Glomerular endothelial cell (primary cell): ENCODE data around the gene SHF. TPM values are rescaled to one million over a fixed set of nuclear protein-coding genes. Genes with fewer than 3 reads are reported as not detected.
"Not testable (repeated sequence)": the region's sequence is repeated elsewhere in the genome, so short reads cannot be mapped to it uniquely, and the experiment has no call there.

Source experiments
- DNase-seq: peaks from one replicate; pipeline ENCODE4 v3.0.0-alpha.2; 2011; ENCODE audit warnings: low read depth, low spot score; ENCODE audit errors: extremely low read depth
- total RNA-seq: library from RNA; depleted of rRNA; stranded (reverse); fragments of >200 nt; gene quantifications from 2 replicates; pipeline ENCODE4 v1.2.3, GENCODE V29; 2015

Gene SHF
- total RNA-seq, 1 donor from 2014 or later = 1.9 TPM

- DNase-seq = no peak
Measured at GRCh38 chr15:45148076-45149059, 39.4 kb downstream of the SHF start.

DNA sequence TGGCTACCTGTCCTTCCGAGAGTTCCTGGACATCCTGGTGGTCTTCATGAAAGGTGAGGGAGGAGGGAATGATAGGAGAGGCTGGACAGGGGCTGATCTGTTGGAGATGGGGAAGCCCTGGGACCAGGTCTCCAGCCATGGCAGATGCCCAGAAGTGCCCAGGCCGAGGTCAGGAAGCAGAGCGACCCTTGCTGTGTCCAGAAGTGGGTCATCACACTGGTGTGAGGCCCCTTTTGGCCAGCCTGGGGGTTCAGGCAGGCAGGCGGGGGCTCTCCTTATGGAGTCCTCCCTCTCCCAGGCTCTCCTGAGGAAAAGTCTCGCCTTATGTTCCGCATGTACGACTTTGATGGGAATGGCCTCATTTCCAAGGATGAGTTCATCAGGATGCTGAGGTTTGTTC, 40.2 kb downstream of the SHF start:
- no peak for DNase-seq

- no peak for DNase-seq
Measured at GRCh38 chr15:45146405-45146804, 41.4 kb downstream of the SHF start.

- DNase-seq = no peak
Measured at GRCh38 chr15:45144775-45145174, 43.0 kb downstream of the SHF start.

- DNase-seq = no peak
Measured at GRCh38 chr15:45143946-45144345, 43.8 kb downstream of the SHF start.

- no peak for DNase-seq
Measured at GRCh38 chr15:45143056-45143455, 44.7 kb downstream of the SHF start.

- no peak for DNase-seq
Measured at GRCh38 chr15:45141386-45141785, 46.4 kb downstream of the SHF start.

DNA sequence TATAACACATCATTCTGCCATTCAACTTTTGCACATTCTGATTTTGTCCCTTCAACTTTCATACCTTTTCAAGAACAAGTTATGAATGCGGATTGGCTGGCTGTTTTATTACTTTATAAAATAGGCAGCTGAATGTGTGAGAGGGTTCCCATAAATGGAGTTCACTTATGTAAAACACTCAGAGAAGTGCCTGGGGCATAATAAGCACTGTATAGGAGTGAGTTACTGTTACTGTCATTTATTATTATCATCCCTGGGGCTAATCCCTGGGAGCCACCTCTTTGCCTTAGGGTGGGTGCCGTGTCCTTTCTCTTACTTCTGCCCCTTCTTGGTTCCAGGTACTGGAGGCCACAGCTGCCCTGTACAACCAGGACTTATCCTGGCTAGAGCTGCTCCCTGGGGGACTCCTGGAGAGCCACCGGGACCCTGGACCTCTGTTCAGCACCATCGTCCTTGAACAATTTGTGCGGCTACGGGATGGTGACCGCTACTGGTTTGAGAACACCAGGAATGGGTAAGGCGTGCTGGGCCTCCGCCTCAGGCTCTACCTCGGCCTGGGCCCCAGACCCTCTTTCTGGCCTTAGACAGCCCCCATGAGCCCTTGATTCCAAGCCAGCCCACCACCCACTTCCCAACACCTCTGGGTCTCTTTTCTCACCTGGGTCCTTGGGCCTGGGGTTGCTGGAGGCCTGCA, 47.1 kb downstream of the SHF start:
- DNase-seq = no peak

DNA sequence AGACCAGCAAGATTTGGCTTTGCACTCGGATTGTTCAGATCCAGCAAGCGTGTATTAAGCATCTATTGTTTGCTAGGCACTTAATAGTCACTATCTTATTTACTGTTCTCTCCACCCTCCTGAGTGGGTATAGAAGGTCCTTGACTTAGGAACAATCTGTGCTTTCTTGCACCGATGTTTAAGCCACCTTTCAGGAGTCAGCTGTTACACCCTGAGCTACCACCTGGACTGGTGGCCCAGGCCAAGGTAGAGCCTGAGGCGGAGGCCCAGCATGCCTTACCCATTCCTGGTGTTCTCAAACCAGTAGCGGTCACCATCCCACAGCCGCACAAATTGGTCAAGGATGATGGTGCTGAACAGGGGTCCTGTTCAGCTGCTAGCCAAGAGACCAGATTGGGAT, 48.0 kb downstream of the SHF start:
- DNase-seq = no peak

DNA sequence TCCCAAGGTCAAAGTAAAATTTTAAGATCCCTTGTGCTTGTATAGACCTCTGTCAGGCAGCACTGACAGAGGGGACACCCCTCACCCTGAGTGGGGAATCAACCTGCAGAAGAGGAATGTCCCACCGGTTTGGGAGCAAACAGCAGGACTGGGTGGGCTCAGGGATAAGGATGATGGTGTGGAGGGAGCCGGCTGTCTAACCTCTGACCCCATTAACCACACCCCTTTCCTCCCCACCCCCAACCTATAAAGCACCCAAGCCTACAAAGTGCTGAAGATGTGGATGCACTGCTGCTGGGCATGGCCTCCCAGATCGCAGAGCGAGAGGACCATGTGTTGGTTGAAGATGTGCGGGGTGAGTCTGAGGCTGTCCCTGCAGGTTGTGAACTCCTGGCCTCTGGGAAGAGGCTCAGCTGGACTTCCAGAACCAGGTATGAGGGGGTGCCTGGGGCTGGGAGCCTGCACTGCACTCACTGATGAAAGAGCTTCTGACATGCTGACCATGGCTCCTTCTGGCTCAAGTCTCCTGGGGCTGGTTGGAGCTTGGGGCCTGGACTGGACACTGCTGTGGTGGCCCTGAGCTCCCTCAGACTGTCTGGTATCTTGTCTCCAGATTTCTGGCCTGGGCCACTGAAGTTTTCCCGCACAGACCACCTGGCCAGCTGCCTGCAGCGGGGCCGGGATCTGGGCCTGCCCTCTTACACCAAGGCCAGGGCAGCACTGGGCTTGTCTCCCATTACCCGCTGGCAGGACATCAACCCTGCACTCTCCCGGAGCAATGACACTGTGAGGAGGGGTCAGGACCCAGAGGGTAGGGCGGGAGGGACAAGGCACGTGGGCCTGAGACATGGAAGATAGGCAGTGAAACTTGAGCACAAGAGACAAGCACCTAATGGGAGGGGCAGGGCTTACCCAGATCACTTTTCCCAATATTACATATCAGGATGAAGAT, 48.7 kb downstream of the SHF start:
- no peak for DNase-seq

DNA sequence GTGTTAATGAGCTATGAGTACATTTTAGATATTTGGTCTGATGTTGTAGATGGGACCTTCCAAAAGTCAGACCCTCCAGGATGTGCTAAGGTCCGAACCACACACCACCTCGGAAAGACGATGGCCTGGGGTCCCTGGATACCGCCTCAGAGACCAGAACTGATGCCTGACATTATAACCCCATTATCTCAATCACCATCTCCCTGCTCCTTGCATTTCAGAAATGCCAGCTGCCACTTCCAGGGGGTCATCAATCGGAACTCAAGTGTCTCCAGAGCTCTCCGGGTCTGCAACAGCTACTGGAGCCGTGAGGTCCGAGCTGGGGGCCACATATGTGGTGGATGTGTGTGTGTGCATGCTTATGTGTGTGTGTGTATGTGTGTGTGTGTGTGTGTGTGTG, 50.1 kb downstream of the SHF start:
- no peak for DNase-seq

DNA sequence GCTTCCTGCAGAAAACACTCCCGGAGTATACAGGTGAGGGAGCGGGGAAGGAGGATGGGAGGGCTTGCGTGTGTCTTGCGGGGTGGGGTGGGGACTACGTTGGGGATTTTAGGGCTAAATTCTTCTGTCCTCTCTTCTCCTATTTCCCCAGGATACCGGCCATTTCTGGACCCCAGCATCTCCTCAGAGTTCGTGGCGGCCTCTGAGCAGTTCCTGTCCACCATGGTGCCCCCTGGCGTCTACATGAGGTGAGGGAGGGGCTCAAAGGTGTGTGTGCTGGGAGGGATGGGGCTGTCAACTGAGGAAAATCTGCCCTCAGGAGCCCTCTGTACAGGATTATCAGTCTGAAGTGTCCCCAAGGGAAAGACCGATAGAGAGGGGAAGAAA, 51.4 kb downstream of the SHF start:
- no peak for DNase-seq

- DNase-seq = not testable (repeated sequence)
Measured at GRCh38 chr15:45135705-45136377, 51.9 kb downstream of the SHF start.

GRCh38 chr15:45134682-45135604, 52.8 kb downstream of the SHF start:
- DNase-seq = no peak

DNA sequence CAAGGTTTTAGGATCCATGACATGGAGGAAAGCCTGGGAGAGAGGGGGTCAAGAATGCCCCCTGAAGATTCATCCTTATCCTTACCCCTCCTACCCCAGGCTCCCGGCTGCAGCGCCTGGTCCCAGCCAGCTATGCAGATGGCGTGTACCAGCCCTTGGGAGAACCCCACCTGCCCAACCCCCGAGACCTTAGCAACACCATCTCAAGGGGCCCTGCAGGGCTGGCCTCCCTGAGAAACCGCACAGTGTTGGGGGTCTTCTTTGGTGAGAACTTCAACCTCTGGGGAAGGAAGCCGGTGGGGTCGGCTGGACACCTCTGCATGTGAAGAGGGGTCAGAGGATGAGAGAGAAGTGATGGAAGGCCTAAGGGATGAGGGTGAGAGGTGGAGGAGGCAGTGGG, 53.7 kb downstream of the SHF start:
- no peak for DNase-seq

- DNase-seq = no peak
Measured at GRCh38 chr15:45133561-45133920, 54.2 kb downstream of the SHF start.

- no peak for DNase-seq
Measured at GRCh38 chr15:45132844-45133560, 54.8 kb downstream of the SHF start.

GRCh38 chr15:45131510-45131909, 56.3 kb downstream of the SHF start:
- DNase-seq = no peak
